Spleen (tissue), 11 donors: ENCODE measurements around the gene DUSP10. TPM values are rescaled to one million over a fixed set of nuclear protein-coding genes. Genes with fewer than 3 reads are reported as not detected.

Experiments
- DNase-seq: peaks from one replicate; pipeline ENCODE4 v3.0.0-alpha.2; 2020
- H3K27ac ChIP-seq, 8 donors: fragments of 200-600 bp; sonication (generic) in 7 of 8; 1 replicate in 4 of 8; 2 replicates in 4 of 8; pipeline versions ENCODE4 v1.5.0 to v1.8.0; 2016 to 2021; ENCODE audit warnings: inconsistent platforms in 4 of 8, mild to moderate bottlenecking in 4 of 8, moderate library complexity in 1 of 8
- H3K27me3 ChIP-seq, 7 donors: fragments of 200-600 bp; sonication (generic) in 6 of 7; replicated peaks in 1 of 7; 1 replicate in 4 of 7; 2 replicates in 3 of 7; pipeline versions ENCODE4 v1.5.0 to v1.8.0; 2016 to 2021; ENCODE audit warnings: inconsistent platforms in 3 of 7, mild to moderate bottlenecking in 1 of 7
- H3K36me3 ChIP-seq, 6 donors: fragments of 200-600 bp; sonication (generic) in 5 of 6; 1 replicate in 4 of 6; 2 replicates in 2 of 6; pipeline versions ENCODE4 v1.5.0 to v1.8.0; 2016 to 2021; ENCODE audit warnings: inconsistent platforms in 2 of 6
- H3K4me1 ChIP-seq, 6 donors: fragments of 200-600 bp; sonication (generic) in 5 of 6; 1 replicate in 3 of 6; 2 replicates in 3 of 6; pipeline versions ENCODE4 v1.5.0 to v1.8.0; 2016 to 2021; ENCODE audit warnings: inconsistent platforms in 3 of 6
- H3K4me3 ChIP-seq, 8 donors: fragments of 200-600 bp; sonication (generic) in 7 of 8; 1 replicate in 4 of 8; 2 replicates in 4 of 8; pipeline versions ENCODE4 v1.5.0 to v1.8.0; 2016 to 2021; ENCODE audit warnings: inconsistent platforms in 4 of 8, mild to moderate bottlenecking in 4 of 8, moderate library complexity in 2 of 8
- H3K9me3 ChIP-seq, 8 donors: fragments of 200-600 bp; sonication (generic) in 7 of 8; 1 replicate in 4 of 8; 2 replicates in 4 of 8; pipeline versions ENCODE4 v1.5.0 to v1.8.0; 2016 to 2021; ENCODE audit warnings: inconsistent platforms in 4 of 8
- POLR2A ChIP-seq, 3 donors: fragments of 450-650 bp; IDR thresholded peaks; one replicate each; pipeline ENCODE4 v1.5.1; 2017; ENCODE audit warnings: antibody characterized with exemption in 3 of 3, mild to moderate bottlenecking in 1 of 3
- POLR2AphosphoS5 ChIP-seq, 3 donors: sonication (generic); formaldehyde crosslinking; IDR thresholded peaks; one replicate each; pipeline ENCODE4 v1.5.1; 2017; ENCODE audit warnings: antibody characterized with exemption in 3 of 3
- WGBS, 5 donors: extraction: QIAGEN DNeasy Blood & Tissue Kit in 3 of 5; methylation state at CpG; one replicate each; pipeline versions ENCODE4 v1.1.5 to v1.1.7; 2013 to 2018; 5-methylcytosine and 5-hydroxymethylcytosine counted together
- intact Hi-C: fragments of 100-400 bp; cut with DNase I; formaldehyde crosslinking; loops from one replicate; pipeline ENCODE4 v1.15.0; 2023; ENCODE audit warnings: low total_unique reads
- polyA plus RNA-seq, 3 donors: library from polyadenylated mRNA; stranded (reverse); fragments of 200-250 nt; gene quantifications; one replicate each; pipeline ENCODE4 v1.2.1, GENCODE V29; 2013
- total RNA-seq, 7 donors: library from RNA; depleted of rRNA in 3 of 7; stranded (reverse); fragments of >200 nt in 3 of 7; fragmentation: NEBNext Ultra II Directional in 4 of 7; extraction: Animal tissue kit (Norgen Biotek cat#: 25700) in 4 of 7; gene quantifications; one replicate each; pipeline versions ENCODE4 v1.1.0 to v1.2.1, GENCODE V29; 2016 to 2021
- TF ChIP-seq, protein P1 (sequence below), 11 experiments: fragments of 200-600 bp in 7 of 11; fragments of 450-650 bp in 4 of 11; sonication (generic) in 4 of 11; IDR thresholded peaks in 8 of 11; conservative IDR thresholded peaks in 3 of 11; 1 replicate in 7 of 11; 2 replicates in 4 of 11; pipeline versions ENCODE4 v1.4.0 to v1.8.0; 2016 to 2021; ENCODE audit warnings: antibody characterized with exemption in 11 of 11, inconsistent platforms in 4 of 11, mild to moderate bottlenecking in 1 of 11
- donor health status: healthy with polysubstance abuse.
- donor health status: DM: no; HTN: no; CAD: no; lungs with moderate emphysema.
- donor health status: DM: no; HTN: no; CAD: no.
- donor health status: Bipolar disorder and iron deficiency.
- donor health status: healthy.
- donor health status: DM: no; HTN: no; CAD: no.
- donor health status: DM: yes; HTN: yes; CAD: no.

Gene DUSP10
- total and polyA plus RNA-seq, 10 donors, result 3.4 to 11.9 (median 7.4) TPM

DNA sequence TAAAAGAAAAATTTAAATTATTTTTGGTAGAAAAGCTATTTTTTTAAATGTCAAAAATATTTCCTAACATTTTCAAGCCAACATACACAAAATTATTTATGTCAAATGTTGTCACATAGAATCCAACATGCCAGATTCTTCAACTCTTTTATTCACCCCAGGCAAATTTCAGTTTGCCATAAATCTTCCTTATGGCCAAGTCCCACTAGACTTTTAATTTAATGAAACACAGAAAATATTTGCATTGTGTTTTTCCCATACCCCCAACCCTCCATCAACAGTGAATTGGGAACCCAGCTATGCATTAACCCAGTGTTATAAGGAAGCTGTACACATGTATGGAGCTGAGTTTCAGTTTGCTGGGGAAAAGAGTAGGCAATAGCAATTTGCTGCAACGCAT is 41.4 kb downstream of the DUSP10 start:
- no peak for TF ChIP-seq POLR2AphosphoS5 (IDR thresholded peaks at IDR 0.05)
- TF ChIP-seq POLR2A (IDR thresholded peaks at IDR 0.05), result no peak
- TF ChIP-seq, protein P1, sequence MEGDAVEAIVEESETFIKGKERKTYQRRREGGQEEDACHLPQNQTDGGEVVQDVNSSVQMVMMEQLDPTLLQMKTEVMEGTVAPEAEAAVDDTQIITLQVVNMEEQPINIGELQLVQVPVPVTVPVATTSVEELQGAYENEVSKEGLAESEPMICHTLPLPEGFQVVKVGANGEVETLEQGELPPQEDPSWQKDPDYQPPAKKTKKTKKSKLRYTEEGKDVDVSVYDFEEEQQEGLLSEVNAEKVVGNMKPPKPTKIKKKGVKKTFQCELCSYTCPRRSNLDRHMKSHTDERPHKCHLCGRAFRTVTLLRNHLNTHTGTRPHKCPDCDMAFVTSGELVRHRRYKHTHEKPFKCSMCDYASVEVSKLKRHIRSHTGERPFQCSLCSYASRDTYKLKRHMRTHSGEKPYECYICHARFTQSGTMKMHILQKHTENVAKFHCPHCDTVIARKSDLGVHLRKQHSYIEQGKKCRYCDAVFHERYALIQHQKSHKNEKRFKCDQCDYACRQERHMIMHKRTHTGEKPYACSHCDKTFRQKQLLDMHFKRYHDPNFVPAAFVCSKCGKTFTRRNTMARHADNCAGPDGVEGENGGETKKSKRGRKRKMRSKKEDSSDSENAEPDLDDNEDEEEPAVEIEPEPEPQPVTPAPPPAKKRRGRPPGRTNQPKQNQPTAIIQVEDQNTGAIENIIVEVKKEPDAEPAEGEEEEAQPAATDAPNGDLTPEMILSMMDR (IDR thresholded peaks at IDR 0.05 in 8 of 11, conservative IDR thresholded peaks at IDR 0.05 in 3 of 11), result no peak
- no peaks in the 10 kb centered on the region for H3K27me3 ChIP-seq
- H3K4me3 ChIP-seq, result no peak overlapping the region
- no peak for DNase-seq
- H3K9me3 ChIP-seq, result no peaks in the 10 kb centered on the region
- peaks cover 0 to 45% (median 15%) of the 10 kb centered on the region in 6 donors for H3K36me3 ChIP-seq
- H3K4me1 ChIP-seq, result peaks cover 0 to 11% (median 0%) of the 10 kb centered on the region in 6 donors
- intact Hi-C loops, result no loop called here
- 96 to 100% (median 97%) methylated on average over 1 of the region's 1 CpG for WGBS, 5 donors
- no peak overlapping the region for H3K27ac ChIP-seq

DNA sequence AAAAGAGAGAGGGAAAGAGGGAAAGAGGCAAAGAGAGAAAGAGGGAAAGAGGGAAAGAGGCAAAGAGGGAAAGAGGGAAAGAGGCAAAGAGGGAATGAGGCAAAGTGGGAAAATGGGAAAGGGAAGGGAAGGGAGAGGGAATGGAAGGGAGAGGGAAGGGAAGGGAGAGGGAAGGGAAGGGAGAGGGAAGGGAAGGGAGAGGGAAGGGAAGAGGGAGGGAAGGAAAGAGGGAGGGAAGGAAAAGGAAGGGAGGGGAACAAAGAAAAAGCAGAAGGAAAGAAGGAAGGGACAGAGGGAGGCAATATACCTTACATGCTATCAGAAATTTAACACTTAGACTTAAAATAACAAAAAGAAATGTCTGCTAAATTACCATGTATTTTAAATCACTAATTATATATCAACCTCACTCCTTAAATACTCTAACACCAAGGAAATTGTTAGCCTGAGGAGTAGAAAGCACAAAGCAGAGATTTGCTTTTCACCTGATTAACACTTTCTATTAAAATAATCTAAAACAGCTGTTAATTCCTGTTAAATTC is 41.8 kb downstream of the DUSP10 start:
- H3K4me3 ChIP-seq, result no peak overlapping the region
- intact Hi-C loops, result no loop called here
- peaks cover 0 to 11% (median 0%) of the 10 kb centered on the region in 6 donors for H3K4me1 ChIP-seq

DNA sequence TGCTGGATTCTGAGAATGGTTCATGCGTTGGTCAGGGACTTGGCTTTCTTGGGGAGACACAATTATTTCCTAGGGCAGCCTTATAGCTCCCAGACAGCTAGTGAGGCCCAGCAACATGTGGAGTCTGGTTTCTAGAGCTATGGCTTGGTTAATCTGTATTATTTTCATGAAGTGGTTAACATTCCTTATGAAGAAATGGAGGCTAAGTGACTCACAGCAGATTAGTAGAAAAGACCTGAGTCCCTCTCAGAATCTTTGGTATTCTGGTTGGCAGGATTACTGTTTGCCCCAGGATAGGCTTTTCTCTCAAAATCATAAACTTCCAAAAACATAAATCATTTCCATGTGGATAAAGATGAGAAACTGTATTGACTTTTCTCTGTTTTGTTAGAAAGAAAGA is 42.3 kb downstream of the DUSP10 start:
- H3K4me3 ChIP-seq, result no peak overlapping the region
- no peaks in the 10 kb centered on the region for H3K27me3 ChIP-seq
- intact Hi-C loops, result no loop called here
- TF ChIP-seq POLR2A (IDR thresholded peaks at IDR 0.05) (no peak), POLR2AphosphoS5 (IDR thresholded peaks at IDR 0.05) (no peak)
- TF ChIP-seq, protein P1 (IDR thresholded peaks at IDR 0.05 in 8 of 11, conservative IDR thresholded peaks at IDR 0.05 in 3 of 11), result no peak
- peak overlapping the region in 2 of 8 donors; percentile 9 to 35 for H3K27ac ChIP-seq
- no peaks in the 10 kb centered on the region for H3K9me3 ChIP-seq
- WGBS, 5 donors, result 95 to 100% (median 97%) methylated on average over 1 of the region's 1 CpG
- H3K4me1 ChIP-seq, result peaks cover 0 to 7% (median 0%) of the 10 kb centered on the region in 6 donors
- no peak for DNase-seq
- H3K36me3 ChIP-seq, result peaks cover 0 to 36% (median 13%) of the 10 kb centered on the region in 6 donors

More for the DNA sequence above, 41.8 kb downstream of the DUSP10 start:
- Histone ChIP-seq H3K27ac (peak overlapping the region in 1 of 8 donors; percentile 35), H3K27me3 (no peaks in the 10 kb centered on the region), H3K9me3 (no peaks in the 10 kb centered on the region), H3K36me3 (peaks cover 0 to 40% (median 13%) of the 10 kb centered on the region in 6 donors)
- TF ChIP-seq POLR2AphosphoS5 (IDR thresholded peaks at IDR 0.05), result no peak
- TF ChIP-seq, protein P1 (IDR thresholded peaks at IDR 0.05 in 8 of 11, conservative IDR thresholded peaks at IDR 0.05 in 3 of 11), result no peak
- TF ChIP-seq POLR2A (IDR thresholded peaks at IDR 0.05), result no peak
- DNase-seq, result no peak

DNA sequence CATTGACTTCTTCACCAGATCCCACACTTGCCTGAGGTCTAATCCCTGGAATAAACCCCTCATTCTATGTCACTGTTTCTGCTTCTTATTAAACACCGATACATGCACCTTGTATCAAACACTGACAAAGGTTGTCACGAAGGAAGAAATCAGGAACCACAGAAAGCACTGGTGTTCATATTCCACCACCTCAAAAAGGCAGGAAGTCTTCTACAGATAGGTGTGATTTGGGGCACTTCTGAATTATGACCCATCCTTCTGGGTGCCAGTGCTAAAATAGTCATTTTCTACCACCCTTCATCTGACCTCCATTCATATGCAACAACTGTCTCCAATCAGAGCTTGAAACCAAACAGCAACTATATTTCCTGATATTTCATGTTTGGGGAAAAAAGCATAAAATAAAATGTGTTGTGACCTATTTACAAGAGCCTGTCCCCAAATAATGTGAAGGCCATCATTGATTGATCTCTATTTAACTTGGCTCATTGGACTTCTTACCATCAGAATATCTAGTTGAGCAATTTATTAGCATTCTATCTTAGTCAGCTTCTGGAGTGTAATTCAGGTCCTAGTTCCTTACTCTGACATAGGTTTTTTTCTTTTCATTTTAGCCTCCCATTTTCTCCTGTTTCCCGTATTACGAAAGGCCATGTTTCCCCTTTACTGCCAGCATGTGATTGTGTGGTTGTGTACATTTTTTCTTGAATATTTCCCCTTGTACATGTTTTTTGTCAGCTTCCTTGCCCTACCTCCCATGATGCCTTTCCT is 43.1 kb downstream of the DUSP10 start:
- Histone ChIP-seq H3K27ac (peak overlapping the region in 2 of 8 donors; percentile 9 to 32), H3K4me1 (peaks cover 0 to 6% (median 0%) of the 10 kb centered on the region in 6 donors), H3K27me3 (no peaks in the 10 kb centered on the region), H3K9me3 (peaks cover 0 to 4% (median 0%) of the 10 kb centered on the region in 8 donors), H3K4me3 (no peak overlapping the region), H3K36me3 (peaks cover 0 to 27% (median 13%) of the 10 kb centered on the region in 6 donors)
- TF ChIP-seq, protein P1 (IDR thresholded peaks at IDR 0.05 in 8 of 11, conservative IDR thresholded peaks at IDR 0.05 in 3 of 11), result no peak
- TF ChIP-seq POLR2AphosphoS5 (IDR thresholded peaks at IDR 0.05) (no peak), POLR2A (IDR thresholded peaks at IDR 0.05) (no peak)
- DNase-seq, result no peak
- intact Hi-C loops, result no loop called here
- WGBS, 5 donors, result 62 to 90% (median 73%) methylated on average over 4 of the region's 4 CpGs
